Measurements from ENCODE around the gene HPX.

The HPX gene

DNA sequence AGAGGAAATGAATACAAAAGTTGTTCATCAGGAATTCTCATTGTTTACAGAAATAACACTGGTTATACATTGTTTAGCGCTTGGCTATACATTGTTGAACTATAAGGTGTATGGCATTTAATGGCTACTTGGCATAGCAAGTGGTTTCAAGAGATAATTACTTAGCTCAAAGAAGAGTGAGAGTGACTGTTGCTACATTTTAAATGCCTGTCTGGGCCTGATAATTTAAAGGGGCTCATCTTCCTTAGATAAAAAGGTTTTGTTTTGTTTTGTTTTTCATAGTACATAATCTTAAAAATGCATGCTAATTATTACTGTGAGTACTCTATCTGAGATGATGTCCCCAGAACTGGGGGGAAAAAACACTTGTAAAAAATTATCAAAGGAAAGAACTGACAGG lies 52.0 kb downstream of the HPX start:
- no peak for DNase-seq

DNA sequence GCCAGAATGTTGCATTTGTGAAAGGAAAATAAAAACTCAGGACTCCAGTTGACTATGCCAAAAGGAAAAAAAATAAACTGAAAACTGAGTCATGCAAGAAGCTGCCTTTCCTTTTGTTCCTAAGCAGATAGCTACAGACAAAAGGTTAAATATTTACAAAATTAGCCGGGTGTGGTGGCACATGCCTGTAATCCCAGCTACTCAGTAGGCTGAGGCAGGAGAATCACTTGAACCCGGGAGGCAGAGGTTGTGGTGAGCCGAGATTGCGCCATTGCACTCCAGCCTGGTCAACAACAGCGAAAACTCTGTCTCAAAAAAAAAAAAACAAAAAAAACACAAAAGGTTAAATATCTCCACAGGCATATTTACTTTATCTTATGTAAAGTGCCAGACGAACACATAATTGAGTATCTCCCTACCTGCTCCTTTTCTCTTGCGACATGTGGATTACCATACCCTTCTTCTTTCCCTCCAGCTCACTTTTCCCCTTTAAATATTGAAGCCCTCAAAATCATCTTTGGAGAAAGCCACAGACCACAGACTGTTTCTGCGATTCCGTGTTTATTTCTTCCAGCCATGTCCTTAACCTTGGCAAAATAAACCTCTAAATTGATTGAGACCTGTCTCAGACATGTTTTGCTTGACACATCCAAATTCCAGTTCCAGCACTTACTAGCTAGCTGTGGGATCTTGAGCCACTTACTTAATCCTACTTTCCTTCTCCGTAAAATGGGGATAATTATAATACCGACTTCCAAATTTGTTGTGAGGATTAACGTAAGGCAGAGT lies 52.8 kb downstream of the HPX start:
- no peak for DNase-seq

DNA sequence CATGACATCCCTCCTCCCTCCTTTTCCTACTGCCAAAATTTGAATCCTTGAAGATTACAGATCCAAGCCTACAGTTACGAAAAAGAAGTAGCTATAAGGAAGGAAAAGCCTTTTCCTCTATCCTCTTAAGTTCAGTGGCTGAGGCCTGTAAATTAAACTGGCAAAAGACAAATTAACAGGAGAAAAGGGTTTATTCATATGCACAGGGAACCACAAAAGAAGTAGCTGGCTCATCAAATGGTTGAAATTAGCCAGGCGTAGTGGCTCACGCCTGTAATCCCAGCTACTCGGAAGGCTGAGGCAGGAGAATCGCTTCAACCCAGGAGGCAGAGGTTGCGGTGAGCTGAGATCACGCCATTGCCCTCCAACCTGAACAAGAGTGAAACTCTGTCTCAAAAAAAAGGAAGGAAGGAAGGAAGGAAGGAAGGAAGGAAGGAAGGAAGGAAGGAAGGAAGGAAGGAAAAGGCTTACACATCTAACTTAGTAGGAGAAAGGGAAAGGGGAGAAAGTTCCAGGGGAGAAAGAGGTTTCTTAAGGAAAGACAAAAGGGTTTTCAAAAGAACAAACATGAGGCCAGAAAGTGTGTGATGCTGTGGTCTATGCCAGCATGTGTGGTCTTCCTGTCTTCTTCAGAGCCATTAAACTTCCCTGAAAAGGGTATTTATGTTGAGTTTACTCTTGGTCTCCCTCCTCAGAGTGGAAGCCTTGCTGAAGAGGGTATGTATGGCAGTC lies 55.6 kb downstream of the HPX start:
- no peak for DNase-seq

All from activated T-cell treated with anti-CD3 and anti-CD28 coated beads for 4 hours (primary cell).